GM12878 (cell line): ENCODE results near the gene ULBP2. TPM values are rescaled to one million over a fixed set of nuclear protein-coding genes. Genes with fewer than 3 reads are reported as not detected.

Experiments used
- ATAC-seq: fragments of 200-7000 bp; cut with Tn5 transposase; 3 replicates; pipeline ENCODE4 v1.9.1; 2020; ENCODE audit warnings: mild to moderate bottlenecking, moderate library complexity
- BruUV-seq: library from RNA; stranded (reverse); fragments of 400-500 nt; replicated peaks from 2 replicates; lab custom pipeline; 2021; lab: Mats Ljungman, UMichigan
- CTCF ChIA-PET: fragments of 300-600 bp; sonication (Branson Sonifier 250); formaldehyde crosslinking; extraction: SDS; loops from one replicate; lab custom pipeline; 2021; ENCODE audit warnings: inconsistent platforms; lab: Yijun Ruan, JAX
- POLR2A ChIA-PET: fragments of 350-600 bp; formaldehyde crosslinking; extraction: SDS; loops from one replicate; lab custom pipeline; 2021; ENCODE audit warnings: inconsistent platforms; lab: Charles Lee
- RAD21 ChIA-PET: fragments of 300-600 bp; sonication (Branson Sonifier 250); formaldehyde crosslinking; loops from one replicate; lab custom pipeline; 2023; ENCODE audit warnings: antibody characterized with exemption; ENCODE audit not compliant: unreplicated experiment; lab: Charles Lee
- SMC1A ChIA-PET: fragments of 300-600 bp; sonication (Branson Sonifier 250); formaldehyde crosslinking; loops from one replicate; lab custom pipeline; 2023; ENCODE audit not compliant: unreplicated experiment, uncharacterized antibody; lab: Charles Lee
- DNase-seq: peaks from one replicate; pipeline ENCODE4 v3.0.0-alpha.2; 2011; ENCODE audit warnings: low read depth, low spot score
- FAIRE-seq: peaks from 3 replicates; lab custom pipeline; 2011; peaks lifted over from hg19 to GRCh38; lab: Jason Lieb, UNC
- H2AFZ ChIP-seq: 2 replicates; pipeline ENCODE4 v1.6.0; 2011; ENCODE audit warnings: low read depth, low read length, control low read depth; ENCODE audit not compliant: control insufficient read depth
- H3K27ac ChIP-seq: 2 replicates; pipeline ENCODE4 v1.5.1; 2011; ENCODE audit warnings: control low read depth; ENCODE audit not compliant: control insufficient read depth, insufficient read depth
- H3K27me3 ChIP-seq, 2 experiments: replicated peaks in 1 of 2; 2 replicates each; pipeline versions ENCODE4 v1.6.0 to v1.6.1; 2011; ENCODE audit warnings: low read length in 1 of 2; ENCODE audit not compliant: control insufficient read depth in 2 of 2, insufficient read depth in 2 of 2
- H3K36me3 ChIP-seq, 2 experiments: 2 replicates each; pipeline ENCODE4 v1.5.1; 2011; ENCODE audit warnings: low read length in 1 of 2; ENCODE audit not compliant: control insufficient read depth in 2 of 2, insufficient read depth in 2 of 2
- H3K4me1 ChIP-seq: 2 replicates; pipeline ENCODE4 v1.6.1; 2011; ENCODE audit warnings: mild to moderate bottlenecking, low read length, moderate library complexity, mixed read lengths; ENCODE audit not compliant: control insufficient read depth, insufficient read depth
- H3K4me2 ChIP-seq: 2 replicates; pipeline ENCODE4 v1.6.0; 2011; ENCODE audit warnings: control low read depth; ENCODE audit not compliant: control insufficient read depth, insufficient read depth
- H3K4me3 ChIP-seq: fragments of 200-600 bp; sonication (generic); 2 replicates; pipeline ENCODE4 v1.5.1; 2016
- H3K79me2 ChIP-seq: 2 replicates; pipeline ENCODE4 v1.6.0; 2011; ENCODE audit warnings: low read length; ENCODE audit not compliant: control insufficient read depth, insufficient read depth
- H3K9ac ChIP-seq: 2 replicates; pipeline ENCODE4 v1.8.0; 2011; ENCODE audit warnings: low read length, control low read depth, mixed read lengths; ENCODE audit not compliant: control insufficient read depth, insufficient read depth
- H3K9me3 ChIP-seq: replicated peaks from 3 replicates; pipeline ENCODE4 v1.5.1; 2011; ENCODE audit warnings: mild to moderate bottlenecking, low read length; ENCODE audit not compliant: control insufficient read depth, insufficient read depth
- H4K20me1 ChIP-seq: 2 replicates; pipeline ENCODE4 v1.6.0; 2011; ENCODE audit not compliant: control insufficient read depth, insufficient read depth
- CBFB ChIP-seq: IDR thresholded peaks from 2 replicates; pipeline ENCODE4 v1.6.1; 2016; ENCODE audit warnings: antibody characterized with exemption, low read depth
- POU2F2 ChIP-seq: IDR thresholded peaks from 3 replicates; pipeline ENCODE4 v1.6.1; 2011; ENCODE audit warnings: low read depth, mild to moderate bottlenecking, low read length, borderline replicate concordance
- SMAD5 ChIP-seq: IDR thresholded peaks from 2 replicates; pipeline ENCODE4 v1.6.1; 2016; ENCODE audit warnings: antibody characterized with exemption, low read depth
- WGBS: methylation state at CpG from one replicate; pipeline ENCODE4 v1.1.6; 2016; ENCODE audit warnings: low lambda C conversion rate; ENCODE audit not compliant: insufficient replicate concordance, insufficient coverage; ENCODE audit errors: missing lambda C conversion rate; 5-methylcytosine and 5-hydroxymethylcytosine counted together
- in situ Hi-C: fragments of 300-500 bp; cut with MboI; formaldehyde crosslinking; loops from 9 replicates; pipeline ENCODE4 v1.14.3; 2018; ENCODE audit warnings: mixed read lengths
- intact Hi-C: fragments of 100-400 bp; cut with micrococcal nuclease; formaldehyde crosslinking; loops from one replicate; pipeline ENCODE4 v1.14.2; 2022; ENCODE audit not compliant: unreplicated experiment
- polyA plus RNA-seq, 11 experiments: library from polyadenylated mRNA; depleted of rRNA in 4 of 11; unstranded in 6 of 11; stranded (reverse) in 5 of 11; fragments of >200 nt; fragmentation: Nextera tagmentation in 4 of 11; fragmentation: Illumina TruSeq in 1 of 11; extraction: Ambion mirVana in 4 of 11; extraction: Trizol in 1 of 11; gene quantifications; 1 replicate in 1 of 11; 2 replicates in 10 of 11; pipeline versions ENCODE4 v1.2.1 to v1.2.3, GENCODE V29; 2011 to 2016; ENCODE audit warnings: inconsistent platforms in 2 of 11, missing spikeins in 2 of 11, low read depth in 1 of 11
- total RNA-seq, 4 experiments: library from RNA; depleted of rRNA in 3 of 4; stranded (reverse); fragments of >200 nt in 3 of 4; fragmentation: Illumina TruSeq in 1 of 4; extraction: Trizol in 1 of 4; gene quantifications; 2 replicates each; pipeline versions ENCODE4 v1.2.1 to v1.2.3, GENCODE V29; 2013 to 2021
- TF ChIP-seq, protein P1 (sequence below): IDR thresholded peaks from 2 replicates; pipeline ENCODE4 v1.6.1; 2012; ENCODE audit warnings: improper control_type of control experiment, low read depth, low read length; ENCODE audit not compliant: insufficient replicate concordance
- TF ChIP-seq, protein P2 (sequence below): fragments of 450-650 bp; conservative IDR thresholded peaks from 2 replicates; pipeline ENCODE4 v1.6.1; 2017; ENCODE audit warnings: mild to moderate bottlenecking, moderate library complexity
- TF ChIP-seq, protein P3 (sequence below): fragments of 450-650 bp; formaldehyde crosslinking; IDR thresholded peaks from 2 replicates; pipeline ENCODE4 v1.4.0; 2020; ENCODE audit warnings: mild to moderate bottlenecking, moderate library complexity
- TF ChIP-seq, protein P4 (sequence below): fragments of 450-650 bp; IDR thresholded peaks from 2 replicates; pipeline ENCODE4 v1.6.1; 2017; ENCODE audit warnings: borderline replicate concordance

The ULBP2 gene
- total and polyA plus RNA-seq, 10 of the 15 experiments (the other 5 are each of a cell fraction or from before 2014, with no cell fraction given): 0.16 to 2.5 (median 0.22) TPM; not detected in 3

DNA sequence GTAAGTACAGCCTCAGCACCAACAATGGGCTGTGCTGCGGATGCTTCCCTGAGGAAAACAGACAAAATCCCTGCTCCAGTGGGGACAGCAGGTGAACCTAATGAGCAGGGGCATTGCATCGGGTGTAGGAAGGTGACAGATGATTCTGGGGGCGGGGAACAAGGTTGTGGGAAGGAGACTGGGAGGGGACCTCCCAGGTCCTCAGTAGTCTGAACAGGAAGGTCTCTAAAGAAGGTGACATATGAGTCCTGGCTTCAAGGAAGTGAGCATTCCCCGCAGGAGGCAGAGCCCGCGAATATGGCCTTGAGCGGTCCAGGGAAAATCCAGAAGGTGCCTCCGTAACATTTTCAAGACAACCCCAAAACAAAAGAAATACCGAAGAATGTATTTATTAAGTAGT is 41.3 kb downstream of the ULBP2 start:
- WGBS: 49% methylated on average over 9 of the region's 9 CpGs
- Histone ChIP-seq H3K4me2 (no peak overlapping the region), H3K36me3 (no peaks in the 10 kb centered on the region), H3K9ac (no peak overlapping the region), H3K27ac (no peak overlapping the region), H3K4me1 (no peaks in the 10 kb centered on the region), H3K9me3 (no peaks in the 10 kb centered on the region), H2AFZ (no peak overlapping the region), H3K27me3 (peaks cover under 1 to 3% of the 10 kb centered on the region in 2 experiments; a peak in 3 of 4 replicates), H4K20me1 (no peaks in the 10 kb centered on the region), H3K79me2 (no peaks in the 10 kb centered on the region), H3K4me3 (no peak overlapping the region)
- no peak for DNase-seq
- no TSS peak for BruUV-seq
- intact Hi-C loops (no loop called here), in situ Hi-C loops (no loop called here)
- FAIRE-seq: no peak
- ChIA-PET POLR2A (interaction anchor here (0.6 kb wide), 2 partner anchors 11 to 422 kb away, joined by 3 to 4 read pairs; no protein-coding TSS in a partner anchor), RAD21 (no interaction called here), CTCF (no interaction called here), SMC1A (no interaction called here)
- ATAC-seq: no peak
- TF ChIP-seq, protein P1, sequence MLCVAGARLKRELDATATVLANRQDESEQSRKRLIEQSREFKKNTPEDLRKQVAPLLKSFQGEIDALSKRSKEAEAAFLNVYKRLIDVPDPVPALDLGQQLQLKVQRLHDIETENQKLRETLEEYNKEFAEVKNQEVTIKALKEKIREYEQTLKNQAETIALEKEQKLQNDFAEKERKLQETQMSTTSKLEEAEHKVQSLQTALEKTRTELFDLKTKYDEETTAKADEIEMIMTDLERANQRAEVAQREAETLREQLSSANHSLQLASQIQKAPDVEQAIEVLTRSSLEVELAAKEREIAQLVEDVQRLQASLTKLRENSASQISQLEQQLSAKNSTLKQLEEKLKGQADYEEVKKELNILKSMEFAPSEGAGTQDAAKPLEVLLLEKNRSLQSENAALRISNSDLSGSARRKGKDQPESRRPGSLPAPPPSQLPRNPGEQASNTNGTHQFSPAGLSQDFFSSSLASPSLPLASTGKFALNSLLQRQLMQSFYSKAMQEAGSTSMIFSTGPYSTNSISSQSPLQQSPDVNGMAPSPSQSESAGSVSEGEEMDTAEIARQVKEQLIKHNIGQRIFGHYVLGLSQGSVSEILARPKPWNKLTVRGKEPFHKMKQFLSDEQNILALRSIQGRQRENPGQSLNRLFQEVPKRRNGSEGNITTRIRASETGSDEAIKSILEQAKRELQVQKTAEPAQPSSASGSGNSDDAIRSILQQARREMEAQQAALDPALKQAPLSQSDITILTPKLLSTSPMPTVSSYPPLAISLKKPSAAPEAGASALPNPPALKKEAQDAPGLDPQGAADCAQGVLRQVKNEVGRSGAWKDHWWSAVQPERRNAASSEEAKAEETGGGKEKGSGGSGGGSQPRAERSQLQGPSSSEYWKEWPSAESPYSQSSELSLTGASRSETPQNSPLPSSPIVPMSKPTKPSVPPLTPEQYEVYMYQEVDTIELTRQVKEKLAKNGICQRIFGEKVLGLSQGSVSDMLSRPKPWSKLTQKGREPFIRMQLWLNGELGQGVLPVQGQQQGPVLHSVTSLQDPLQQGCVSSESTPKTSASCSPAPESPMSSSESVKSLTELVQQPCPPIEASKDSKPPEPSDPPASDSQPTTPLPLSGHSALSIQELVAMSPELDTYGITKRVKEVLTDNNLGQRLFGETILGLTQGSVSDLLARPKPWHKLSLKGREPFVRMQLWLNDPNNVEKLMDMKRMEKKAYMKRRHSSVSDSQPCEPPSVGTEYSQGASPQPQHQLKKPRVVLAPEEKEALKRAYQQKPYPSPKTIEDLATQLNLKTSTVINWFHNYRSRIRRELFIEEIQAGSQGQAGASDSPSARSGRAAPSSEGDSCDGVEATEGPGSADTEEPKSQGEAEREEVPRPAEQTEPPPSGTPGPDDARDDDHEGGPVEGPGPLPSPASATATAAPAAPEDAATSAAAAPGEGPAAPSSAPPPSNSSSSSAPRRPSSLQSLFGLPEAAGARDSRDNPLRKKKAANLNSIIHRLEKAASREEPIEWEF: no peak
- no peak for TF ChIP-seq SMAD5
- no peak for TF ChIP-seq CBFB
- no peak for TF ChIP-seq POU2F2
- TF ChIP-seq, protein P2, sequence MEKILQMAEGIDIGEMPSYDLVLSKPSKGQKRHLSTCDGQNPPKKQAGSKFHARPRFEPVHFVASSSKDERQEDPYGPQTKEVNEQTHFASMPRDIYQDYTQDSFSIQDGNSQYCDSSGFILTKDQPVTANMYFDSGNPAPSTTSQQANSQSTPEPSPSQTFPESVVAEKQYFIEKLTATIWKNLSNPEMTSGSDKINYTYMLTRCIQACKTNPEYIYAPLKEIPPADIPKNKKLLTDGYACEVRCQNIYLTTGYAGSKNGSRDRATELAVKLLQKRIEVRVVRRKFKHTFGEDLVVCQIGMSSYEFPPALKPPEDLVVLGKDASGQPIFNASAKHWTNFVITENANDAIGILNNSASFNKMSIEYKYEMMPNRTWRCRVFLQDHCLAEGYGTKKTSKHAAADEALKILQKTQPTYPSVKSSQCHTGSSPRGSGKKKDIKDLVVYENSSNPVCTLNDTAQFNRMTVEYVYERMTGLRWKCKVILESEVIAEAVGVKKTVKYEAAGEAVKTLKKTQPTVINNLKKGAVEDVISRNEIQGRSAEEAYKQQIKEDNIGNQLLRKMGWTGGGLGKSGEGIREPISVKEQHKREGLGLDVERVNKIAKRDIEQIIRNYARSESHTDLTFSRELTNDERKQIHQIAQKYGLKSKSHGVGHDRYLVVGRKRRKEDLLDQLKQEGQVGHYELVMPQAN: no peak
- TF ChIP-seq, protein P3, sequence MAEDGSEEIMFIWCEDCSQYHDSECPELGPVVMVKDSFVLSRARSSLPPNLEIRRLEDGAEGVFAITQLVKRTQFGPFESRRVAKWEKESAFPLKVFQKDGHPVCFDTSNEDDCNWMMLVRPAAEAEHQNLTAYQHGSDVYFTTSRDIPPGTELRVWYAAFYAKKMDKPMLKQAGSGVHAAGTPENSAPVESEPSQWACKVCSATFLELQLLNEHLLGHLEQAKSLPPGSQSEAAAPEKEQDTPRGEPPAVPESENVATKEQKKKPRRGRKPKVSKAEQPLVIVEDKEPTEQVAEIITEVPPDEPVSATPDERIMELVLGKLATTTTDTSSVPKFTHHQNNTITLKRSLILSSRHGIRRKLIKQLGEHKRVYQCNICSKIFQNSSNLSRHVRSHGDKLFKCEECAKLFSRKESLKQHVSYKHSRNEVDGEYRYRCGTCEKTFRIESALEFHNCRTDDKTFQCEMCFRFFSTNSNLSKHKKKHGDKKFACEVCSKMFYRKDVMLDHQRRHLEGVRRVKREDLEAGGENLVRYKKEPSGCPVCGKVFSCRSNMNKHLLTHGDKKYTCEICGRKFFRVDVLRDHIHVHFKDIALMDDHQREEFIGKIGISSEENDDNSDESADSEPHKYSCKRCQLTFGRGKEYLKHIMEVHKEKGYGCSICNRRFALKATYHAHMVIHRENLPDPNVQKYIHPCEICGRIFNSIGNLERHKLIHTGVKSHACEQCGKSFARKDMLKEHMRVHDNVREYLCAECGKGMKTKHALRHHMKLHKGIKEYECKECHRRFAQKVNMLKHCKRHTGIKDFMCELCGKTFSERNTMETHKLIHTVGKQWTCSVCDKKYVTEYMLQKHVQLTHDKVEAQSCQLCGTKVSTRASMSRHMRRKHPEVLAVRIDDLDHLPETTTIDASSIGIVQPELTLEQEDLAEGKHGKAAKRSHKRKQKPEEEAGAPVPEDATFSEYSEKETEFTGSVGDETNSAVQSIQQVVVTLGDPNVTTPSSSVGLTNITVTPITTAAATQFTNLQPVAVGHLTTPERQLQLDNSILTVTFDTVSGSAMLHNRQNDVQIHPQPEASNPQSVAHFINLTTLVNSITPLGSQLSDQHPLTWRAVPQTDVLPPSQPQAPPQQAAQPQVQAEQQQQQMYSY (CRISPR knock-in tag): no peak
- TF ChIP-seq, protein P4, sequence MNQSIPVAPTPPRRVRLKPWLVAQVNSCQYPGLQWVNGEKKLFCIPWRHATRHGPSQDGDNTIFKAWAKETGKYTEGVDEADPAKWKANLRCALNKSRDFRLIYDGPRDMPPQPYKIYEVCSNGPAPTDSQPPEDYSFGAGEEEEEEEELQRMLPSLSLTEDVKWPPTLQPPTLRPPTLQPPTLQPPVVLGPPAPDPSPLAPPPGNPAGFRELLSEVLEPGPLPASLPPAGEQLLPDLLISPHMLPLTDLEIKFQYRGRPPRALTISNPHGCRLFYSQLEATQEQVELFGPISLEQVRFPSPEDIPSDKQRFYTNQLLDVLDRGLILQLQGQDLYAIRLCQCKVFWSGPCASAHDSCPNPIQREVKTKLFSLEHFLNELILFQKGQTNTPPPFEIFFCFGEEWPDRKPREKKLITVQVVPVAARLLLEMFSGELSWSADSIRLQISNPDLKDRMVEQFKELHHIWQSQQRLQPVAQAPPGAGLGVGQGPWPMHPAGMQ: no peak
